ENCODE data around the gene DLX1. TPM values are rescaled to one million over a fixed set of nuclear protein-coding genes. Genes with fewer than 3 reads are reported as not detected.

The DLX1 gene
- total RNA-seq, 3 donors from 2014 or later: 0.29 TPM; not detected in 2

DNA sequence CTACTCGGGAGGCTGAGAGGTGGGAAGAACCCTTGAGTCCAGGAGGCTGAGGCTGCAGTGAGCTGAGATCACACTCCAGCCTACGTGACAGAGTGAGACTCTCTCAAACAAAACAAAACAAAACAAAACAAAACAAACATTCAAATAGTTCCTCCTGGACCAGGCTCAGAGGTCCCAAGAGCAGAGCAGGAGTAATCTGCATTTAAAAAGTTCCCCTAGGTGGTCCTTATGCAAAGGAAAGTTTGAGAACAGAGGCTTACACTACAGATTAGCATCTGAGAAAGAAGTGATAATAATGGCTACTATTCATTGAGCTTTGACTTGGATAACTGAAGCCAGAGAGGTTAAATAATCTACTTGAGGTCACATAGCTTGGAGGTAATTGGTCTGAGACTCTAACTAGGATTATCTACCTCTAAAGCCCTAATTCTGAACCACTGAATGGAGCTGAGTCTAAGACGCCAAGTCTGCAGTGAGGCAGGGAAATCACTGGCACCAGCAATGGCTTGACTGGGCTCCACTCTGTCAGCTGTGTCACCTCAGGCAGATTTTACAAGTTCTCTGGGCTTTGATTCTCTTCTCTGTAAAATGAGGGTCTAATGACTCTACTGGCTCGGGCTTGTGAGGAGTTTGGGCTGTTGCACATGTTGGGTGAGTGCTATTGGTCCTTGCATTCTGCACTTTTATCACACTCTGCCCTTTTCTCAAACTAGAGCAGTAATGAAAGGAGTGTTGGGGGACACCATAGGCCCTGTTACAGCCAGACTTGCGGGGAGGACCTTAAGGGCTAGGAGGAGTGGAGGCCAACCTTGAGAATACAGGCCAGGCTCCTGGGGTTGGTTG is 46.6 kb downstream of the DLX1 start:
- no peaks in the 10 kb centered on the region for H3K4me1 ChIP-seq
- no peaks in the 10 kb centered on the region for H3K27me3 ChIP-seq
- no peak overlapping the region for H3K27ac ChIP-seq
- H3K4me3 ChIP-seq: no peak overlapping the region
- no peak for DNase-seq (ENCODE audit: low spot score in 2 of 2)
- no peaks in the 10 kb centered on the region for H3K9me3 ChIP-seq
- no peaks in the 10 kb centered on the region for H3K36me3 ChIP-seq
- no peak for TF ChIP-seq CTCF (IDR thresholded peaks at IDR 0.05)
- TF ChIP-seq POLR2A (IDR thresholded peaks at IDR 0.05): no peak
- no peak for TF ChIP-seq POLR2AphosphoS5 (IDR thresholded peaks at IDR 0.05)
- intact Hi-C loops (cut with DNase I; ENCODE audit: low total_unique reads): no loop called here

- TF ChIP-seq POLR2A (IDR thresholded peaks at IDR 0.05): no peak
- TF ChIP-seq CTCF (IDR thresholded peaks at IDR 0.05): no peak
- no peak for TF ChIP-seq POLR2AphosphoS5 (IDR thresholded peaks at IDR 0.05)
- no peaks in the 10 kb centered on the region for H3K27me3 ChIP-seq
- H3K4me1 ChIP-seq: no peaks in the 10 kb centered on the region
- no peaks in the 10 kb centered on the region for H3K36me3 ChIP-seq
- no peak overlapping the region for H3K4me3 ChIP-seq
- intact Hi-C loops (cut with DNase I; ENCODE audit: low total_unique reads): no loop called here
- no peak overlapping the region for H3K27ac ChIP-seq
- DNase-seq (ENCODE audit: low spot score in 2 of 2): no peak
- no peaks in the 10 kb centered on the region for H3K9me3 ChIP-seq
Observed at GRCh38 chr2:172134270-172134669, 49.0 kb downstream of the DLX1 start.

- no peak overlapping the region for H3K27ac ChIP-seq
- no peaks in the 10 kb centered on the region for H3K27me3 ChIP-seq
- intact Hi-C loops (cut with DNase I; ENCODE audit: low total_unique reads): no loop called here
Observed at GRCh38 chr2:172135446-172135845, 50.1 kb downstream of the DLX1 start.

GRCh38 chr2:172137109-172137508 is 51.8 kb downstream of the DLX1 start:
- intact Hi-C loops (cut with DNase I; ENCODE audit: low total_unique reads): no loop called here
- H3K4me3 ChIP-seq: no peak overlapping the region

More at GRCh38 chr2:172135446-172135845, 50.1 kb downstream of the DLX1 start:
- Histone ChIP-seq H3K9me3 (peaks cover 0 to 5% of the 10 kb centered on the region in 2 donors), H3K4me1 (no peaks in the 10 kb centered on the region), H3K4me3 (no peak overlapping the region), H3K36me3 (no peaks in the 10 kb centered on the region)
- no peak for DNase-seq (ENCODE audit: low spot score in 2 of 2)
- no peak for TF ChIP-seq POLR2AphosphoS5 (IDR thresholded peaks at IDR 0.05)
- TF ChIP-seq POLR2A (IDR thresholded peaks at IDR 0.05): no peak
- no peak for TF ChIP-seq CTCF (IDR thresholded peaks at IDR 0.05)

More at GRCh38 chr2:172137109-172137508, 51.8 kb downstream of the DLX1 start:
- Histone ChIP-seq H3K4me1 (no peaks in the 10 kb centered on the region), H3K9me3 (peaks cover 0 to 6% of the 10 kb centered on the region in 2 donors), H3K27me3 (no peaks in the 10 kb centered on the region), H3K27ac (no peak overlapping the region), H3K36me3 (no peaks in the 10 kb centered on the region)
- TF ChIP-seq POLR2A (IDR thresholded peaks at IDR 0.05) (no peak), POLR2AphosphoS5 (IDR thresholded peaks at IDR 0.05) (no peak), CTCF (IDR thresholded peaks at IDR 0.05) (no peak)
- DNase-seq (ENCODE audit: low spot score in 2 of 2): no peak

All from breast epithelium (tissue), 4 donors.